A549 (cell line): ENCODE measurements around the gene DCP1A. TPM values are rescaled to one million over a fixed set of nuclear protein-coding genes. Genes with fewer than 3 reads are reported as not detected.
A peak's percentile ranks its signal among the peaks of the same experiment; 100 is the strongest.
"Not testable (repeated sequence)": the region's sequence is repeated elsewhere in the genome, so short reads cannot be mapped to it uniquely, and the experiment has no call there.

Experiments
- ATAC-seq, 2 experiments: fragments of 200-7000 bp in 1 of 2; fragments of >200 bp in 1 of 2; cut with Nextera tagmentation in 1 of 2; cut with Tn5 transposase in 1 of 2; 3 replicates each; pipeline versions ENCODE4 v1.8.0 to v1.9.1; 2018 to 2020; ENCODE audit warnings: mild to moderate bottlenecking in 1 of 2, moderate library complexity in 1 of 2
- CTCF ChIA-PET: fragments of 300-600 bp; sonication (Branson Sonifier 250); formaldehyde crosslinking; extraction: SDS; loops from one replicate; lab custom pipeline; 2021; ENCODE audit warnings: antibody characterized with exemption, inconsistent platforms; lab: Yijun Ruan, JAX
- POLR2A ChIA-PET: fragments of 350-600 bp; formaldehyde crosslinking; extraction: SDS; loops from one replicate; lab custom pipeline; 2021; ENCODE audit warnings: antibody characterized with exemption, inconsistent platforms; lab: Yijun Ruan, JAX
- DNase-seq, 2 experiments: peaks; one replicate each; pipeline versions ENCODE4 v3.0.0 to v3.0.0-alpha.2; 2011 to 2016; ENCODE audit warnings: low read depth in 1 of 2, low spot score in 1 of 2
- FAIRE-seq: peaks from 2 replicates; lab custom pipeline; 2011; peaks lifted over from hg19 to GRCh38; lab: Jason Lieb, UNC
- H3K27ac ChIP-seq, 2 experiments: fragments of >200 bp; sonication (Bioruptor Twin); formaldehyde crosslinking; 3 replicates each; pipeline ENCODE4 v1.5.1; 2016 to 2017
- H3K4me1 ChIP-seq: fragments of >200 bp; sonication (Bioruptor Twin); formaldehyde crosslinking; 3 replicates; pipeline ENCODE4 v1.6.1; 2016
- H3K4me2 ChIP-seq: fragments of >200 bp; sonication (Bioruptor Twin); formaldehyde crosslinking; 3 replicates; pipeline ENCODE4 v1.6.1; 2016
- H3K4me3 ChIP-seq: fragments of >200 bp; sonication (Bioruptor Twin); formaldehyde crosslinking; 3 replicates; pipeline ENCODE4 v1.5.1; 2016
- H3K9me3 ChIP-seq: fragments of >200 bp; sonication (Bioruptor Twin); formaldehyde crosslinking; 3 replicates; pipeline ENCODE4 v1.6.1; 2016
- CHD2 ChIP-seq: fragments of 150-350 bp; IDR thresholded peaks from 2 replicates; pipeline ENCODE4 v1.6.1; 2014; ENCODE audit warnings: low read length; ENCODE audit not compliant: partially characterized antibody
- EP300 ChIP-seq, 2 experiments: fragments of >200 bp; sonication (Bioruptor Twin); formaldehyde crosslinking; IDR thresholded peaks; 2 replicates in 1 of 2; 3 replicates in 1 of 2; pipeline ENCODE4 v1.6.1; 2016 to 2017
- GATA3 ChIP-seq: IDR thresholded peaks from 2 replicates; pipeline ENCODE4 v1.6.1; 2012; ENCODE audit warnings: borderline replicate concordance
- HDAC2 ChIP-seq: fragments of 200-600 bp; sonication (generic); IDR thresholded peaks from 2 replicates; pipeline ENCODE4 v1.6.1; 2016
- HMGXB4 ChIP-seq: fragments of 250-450 bp; sonication (Bioruptor Pico); IDR thresholded peaks from 2 replicates; pipeline ENCODE4 v1.5.0; 2021; ENCODE audit warnings: mild to moderate bottlenecking, moderate library complexity, borderline replicate concordance
- HOXA7 ChIP-seq: fragments of 250-450 bp; sonication (Bioruptor Pico); IDR thresholded peaks from 2 replicates; pipeline ENCODE4 v1.5.0; 2020; ENCODE audit warnings: mild to moderate bottlenecking, moderate library complexity
- HOXB13 ChIP-seq: fragments of 250-450 bp; sonication (Bioruptor Pico); IDR thresholded peaks from 2 replicates; pipeline ENCODE4 v1.5.0; 2020; ENCODE audit warnings: low read depth, mild to moderate bottlenecking, moderate library complexity
- JUN ChIP-seq, 2 experiments: fragments of >200 bp; sonication (Bioruptor Twin); formaldehyde crosslinking; IDR thresholded peaks; 2 replicates in 1 of 2; 3 replicates in 1 of 2; pipeline ENCODE4 v1.6.1; 2016 to 2017
- JUNB ChIP-seq: fragments of >200 bp; sonication (Bioruptor Twin); formaldehyde crosslinking; IDR thresholded peaks from 2 replicates; pipeline ENCODE4 v1.6.1; 2016
- KDM1A ChIP-seq: fragments of 200-600 bp; sonication (generic); IDR thresholded peaks from 2 replicates; pipeline ENCODE4 v1.6.1; 2016; ENCODE audit warnings: low read depth, mild to moderate bottlenecking
- MAFK ChIP-seq: fragments of 450-650 bp; IDR thresholded peaks from 2 replicates; pipeline ENCODE4 v1.6.1; 2014; ENCODE audit not compliant: partially characterized antibody
- MAZ ChIP-seq: fragments of 150-350 bp; IDR thresholded peaks from 2 replicates; pipeline ENCODE4 v1.6.1; 2014; ENCODE audit warnings: antibody characterized with exemption, low read depth, low read length, borderline replicate concordance
- MYC ChIP-seq: IDR thresholded peaks from 2 replicates; pipeline ENCODE4 v1.6.1; 2012; ENCODE audit warnings: mild to moderate bottlenecking, inconsistent platforms, low read length, improper control_type of control experiment, borderline replicate concordance
- NFE2L2 ChIP-seq: fragments of 150-350 bp; conservative IDR thresholded peaks from 2 replicates; pipeline ENCODE4 v1.6.1; 2014; ENCODE audit warnings: low read length
- PBX3 ChIP-seq: IDR thresholded peaks from 2 replicates; pipeline ENCODE4 v1.6.1; 2012
- POLR2A ChIP-seq: IDR thresholded peaks from 2 replicates; pipeline ENCODE4 v1.6.1; 2012; ENCODE audit warnings: mild to moderate bottlenecking, low read length
- POLR2AphosphoS2 ChIP-seq: conservative IDR thresholded peaks from 2 replicates; pipeline ENCODE4 v1.6.1; 2012; ENCODE audit warnings: low read length, improper control_type of control experiment, inconsistent platforms
- RAD21 ChIP-seq, 2 experiments: fragments of >200 bp in 1 of 2; sonication (Bioruptor Twin) in 1 of 2; formaldehyde crosslinking in 1 of 2; IDR thresholded peaks in 1 of 2; conservative IDR thresholded peaks in 1 of 2; 2 replicates in 1 of 2; 3 replicates in 1 of 2; pipeline ENCODE4 v1.6.1; 2012 to 2018; ENCODE audit warnings: inconsistent platforms in 1 of 2
- RARB ChIP-seq: fragments of 250-450 bp; sonication (Bioruptor Pico); IDR thresholded peaks from 2 replicates; pipeline ENCODE4 v1.8.0; 2021; ENCODE audit warnings: mild to moderate bottlenecking, moderate library complexity
- RCOR1 ChIP-seq: fragments of 150-350 bp; IDR thresholded peaks from 2 replicates; pipeline ENCODE4 v1.6.1; 2014; ENCODE audit warnings: antibody characterized with exemption, low read length, low read depth
- RNF2 ChIP-seq: fragments of 200-600 bp; sonication (generic); IDR thresholded peaks from 2 replicates; pipeline ENCODE4 v1.6.1; 2016; ENCODE audit warnings: low read depth, mild to moderate bottlenecking, antibody characterized with exemption, moderate library complexity, borderline replicate concordance
- SMC3 ChIP-seq: fragments of >200 bp; sonication (Bioruptor Twin); formaldehyde crosslinking; IDR thresholded peaks from 3 replicates; pipeline ENCODE4 v1.6.1; 2018; ENCODE audit warnings: inconsistent platforms
- SREBF2 ChIP-seq: fragments of 450-650 bp; IDR thresholded peaks from 2 replicates; pipeline ENCODE4 v1.6.1; 2014; ENCODE audit warnings: mild to moderate bottlenecking, moderate library complexity
- ZC3H11A ChIP-seq: fragments of 450-650 bp; IDR thresholded peaks from 2 replicates; pipeline ENCODE4 v1.6.1; 2014; ENCODE audit warnings: antibody characterized with exemption, mild to moderate bottlenecking
- ZFP36 ChIP-seq: fragments of 450-650 bp; IDR thresholded peaks from 2 replicates; pipeline ENCODE4 v1.6.1; 2014; ENCODE audit warnings: borderline replicate concordance; ENCODE audit not compliant: partially characterized antibody
- WGBS: methylation state at CpG from one replicate; pipeline ENCODE4 v1.1.6; 2017; ENCODE audit errors: missing lambda C conversion rate; 5-methylcytosine and 5-hydroxymethylcytosine counted together
- polyA plus RNA-seq, 4 experiments: library from polyadenylated mRNA; depleted of rRNA in 3 of 4; stranded (reverse); fragments of >200 nt; fragmentation: RNase III in 1 of 4; extraction: RNeasy Plus Mini Kit Qiagen cat#74134 plus additional on column Dnase treatment in 1 of 4; gene quantifications; 2 replicates in 3 of 4; 3 replicates in 1 of 4; pipeline ENCODE4 v1.2.3, GENCODE V29; 2011 to 2017
- TF ChIP-seq, protein P1 (sequence below): IDR thresholded peaks from 2 replicates; pipeline ENCODE4 v1.6.1; 2012; ENCODE audit warnings: low read depth, borderline replicate concordance
- TF ChIP-seq, protein P2 (sequence below): IDR thresholded peaks from 2 replicates; pipeline ENCODE4 v1.6.1; 2012

Gene DCP1A
- polyA plus RNA-seq, 2 of the 4 experiments (the other 2 are of a cell fraction), result 7.3 to 27.4 TPM

GRCh38 chr3:53375019-53375418 is 27.7 kb upstream of the DCP1A start (continued):
- TF ChIP-seq RCOR1, result no peak
- TF ChIP-seq PBX3, result no peak
- TF ChIP-seq HMGXB4 (CRISPR knock-in tag), result no peak
- TF ChIP-seq CHD2, result no peak
- TF ChIP-seq, protein P1, sequence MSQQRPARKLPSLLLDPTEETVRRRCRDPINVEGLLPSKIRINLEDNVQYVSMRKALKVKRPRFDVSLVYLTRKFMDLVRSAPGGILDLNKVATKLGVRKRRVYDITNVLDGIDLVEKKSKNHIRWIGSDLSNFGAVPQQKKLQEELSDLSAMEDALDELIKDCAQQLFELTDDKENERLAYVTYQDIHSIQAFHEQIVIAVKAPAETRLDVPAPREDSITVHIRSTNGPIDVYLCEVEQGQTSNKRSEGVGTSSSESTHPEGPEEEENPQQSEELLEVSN, result no peak

- 89% methylated on average over 12 of the region's 17 CpGs for WGBS
- H3K4me2 ChIP-seq, H3K27ac ChIP-seq, H3K4me3 ChIP-seq, DNase-seq, POLR2A ChIA-PET, FAIRE-seq, ATAC-seq, H3K9me3 ChIP-seq, H3K4me1 ChIP-seq, CTCF ChIA-PET: not testable (repeated sequence)
Observed at GRCh38 chr3:53370719-53371118, 23.4 kb upstream of the DCP1A start.

DNA sequence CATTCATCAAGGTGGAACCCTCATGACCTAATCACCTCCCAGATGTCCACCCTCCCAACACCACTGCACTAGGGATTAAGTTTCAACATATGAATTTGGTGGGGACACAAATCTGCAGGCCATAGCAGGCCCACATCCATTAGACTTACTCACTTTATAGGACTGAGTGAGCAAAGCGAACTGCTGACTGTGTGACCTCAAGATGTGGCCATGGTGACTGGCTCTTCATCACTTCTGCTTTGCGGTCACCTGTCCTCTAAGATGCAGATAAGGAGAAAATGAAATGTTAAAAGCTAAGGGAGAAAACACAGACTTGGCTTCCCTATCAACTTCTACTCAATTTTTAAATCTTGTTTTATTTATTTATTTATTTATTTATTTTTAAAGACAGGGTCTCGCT is 14.5 kb upstream of the DCP1A start:
- no peak for TF ChIP-seq GATA3
- no peak for TF ChIP-seq RAD21 (conservative IDR thresholded peaks at IDR 0.05 in 1 of 2, IDR thresholded peaks at IDR 0.05 in 1 of 2)
- no peak for TF ChIP-seq HOXB13 (CRISPR knock-in tag)
- TF ChIP-seq, all 56 proteins: peak for 0
- Histone ChIP-seq H3K4me1 (0 out of 3 replicates have a peak, but pooled peaks cover 3% of the 10 kb centered on the region), H3K9me3 (no peaks in the 10 kb centered on the region), H3K4me3 (no peak overlapping the region), H3K4me2 (no peak overlapping the region), H3K27ac (no peak overlapping the region)
- ATAC-seq (no peak), FAIRE-seq (no peak), DNase-seq (no peak)
- CTCF ChIA-PET, result interaction anchor here (1.5 kb wide), 1 partner anchor 348 kb away, joined by 4 read pairs; no protein-coding TSS in a partner anchor
- 89% methylated on average over 3 of the region's 3 CpGs for WGBS
- POLR2A ChIA-PET, result no interaction called here

DNA sequence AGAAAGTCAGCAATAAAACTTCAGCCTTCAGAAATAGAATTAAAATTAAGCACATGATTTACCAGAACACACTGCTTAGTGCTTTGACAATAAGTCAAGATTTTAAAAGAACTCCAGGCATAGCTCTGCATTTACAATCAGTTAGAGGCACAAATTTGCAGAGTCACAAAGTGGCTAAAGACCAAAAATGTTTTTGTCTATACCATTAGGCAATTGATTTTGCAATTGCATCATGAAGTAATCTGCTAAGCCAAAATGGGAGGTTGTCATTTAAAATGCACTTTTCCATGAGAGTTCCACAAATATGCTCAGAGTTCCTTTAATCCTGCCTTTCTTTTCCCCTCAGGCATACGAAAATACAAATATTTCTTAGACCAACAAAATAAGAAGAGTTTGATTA is 10.1 kb upstream of the DCP1A start:
- no peak for ATAC-seq
- no peak for DNase-seq
- TF ChIP-seq JUNB (no peak), POLR2AphosphoS2 (no peak), RNF2 (no peak), JUN (IDR thresholded peaks at IDR 0.05) (no peak), POLR2A (no peak), ZC3H11A (no peak)
- ChIA-PET CTCF (interaction anchor here (0.6 to 0.7 kb wide), 2 partner anchors 350 to 495 kb away, joined by 3 to 4 read pairs; no protein-coding TSS in a partner anchor), POLR2A (no interaction called here)
- H3K9me3 ChIP-seq, result no peaks in the 10 kb centered on the region
- H3K27ac ChIP-seq, result peak overlapping the region; percentile 28 to 32; a peak in 3 of 6 replicates
- H3K4me2 ChIP-seq, result no peak overlapping the region
- no peak for FAIRE-seq
- H3K4me3 ChIP-seq, result no peak overlapping the region
- H3K4me1 ChIP-seq, result 0 out of 3 replicates have a peak, but pooled peaks cover 3% of the 10 kb centered on the region
- WGBS, result 32% methylated on average over 1 of the region's 1 CpG

- no peak for DNase-seq
- ATAC-seq, result no peak
- Histone ChIP-seq H3K9me3 (no peaks in the 10 kb centered on the region), H3K4me3 (no peak overlapping the region), H3K4me2 (no peak overlapping the region), H3K4me1 (peaks cover 12% of the 10 kb centered on the region; the same call in 2 of the 3 replicates), H3K27ac (no peak overlapping the region)
- 86% methylated on average over 2 of the region's 2 CpGs for WGBS
- FAIRE-seq, result no peak
- ChIA-PET CTCF (no interaction called here), POLR2A (no interaction called here)
- TF ChIP-seq HOXA7 (CRISPR knock-in tag) (no peak), RARB (no peak), SREBF2 (no peak), MAFK (no peak), MAZ (no peak), NFE2L2 (no peak), HDAC2 (no peak), RCOR1 (no peak), EP300 (IDR thresholded peaks at IDR 0.05) (no peak), MYC (no peak), KDM1A (no peak), ZFP36 (no peak), SMC3 (no peak)
- TF ChIP-seq, protein P2, sequence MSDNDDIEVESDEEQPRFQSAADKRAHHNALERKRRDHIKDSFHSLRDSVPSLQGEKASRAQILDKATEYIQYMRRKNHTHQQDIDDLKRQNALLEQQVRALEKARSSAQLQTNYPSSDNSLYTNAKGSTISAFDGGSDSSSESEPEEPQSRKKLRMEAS, result no peak
Observed at GRCh38 chr3:53354945-53355498, 7.7 kb upstream of the DCP1A start.
